Ascending aorta (tissue), 2 donors: ENCODE measurements around the gene ATAD1. TPM values are rescaled to one million over a fixed set of nuclear protein-coding genes. Genes with fewer than 3 reads are reported as not detected.
A peak's percentile ranks its signal among the peaks of the same experiment; 100 is the strongest.

ENCODE experiments used
- DNase-seq, 2 donors: peaks; one replicate each; pipeline ENCODE4 v3.0.0-alpha.2; 2019; ENCODE audit warnings: low spot score in 2 of 2
- H3K27ac ChIP-seq, 2 donors: fragments of 200-600 bp; sonication (generic); one replicate each; pipeline ENCODE4 v1.5.1; 2016 to 2017; ENCODE audit warnings: mild to moderate bottlenecking in 1 of 2
- H3K27me3 ChIP-seq: fragments of 200-600 bp; sonication (generic); one replicate; pipeline ENCODE4 v1.5.1; 2017
- H3K36me3 ChIP-seq, 2 donors: fragments of 200-600 bp; sonication (generic); one replicate each; pipeline ENCODE4 v1.5.1; 2016
- H3K4me1 ChIP-seq, 2 donors: fragments of 200-600 bp; sonication (generic); one replicate each; pipeline ENCODE4 v1.5.1; 2016 to 2017; ENCODE audit warnings: mild to moderate bottlenecking in 1 of 2
- H3K4me3 ChIP-seq, 2 donors: fragments of 200-600 bp; sonication (generic); one replicate each; pipeline ENCODE4 v1.5.1; 2016 to 2017; ENCODE audit warnings: mild to moderate bottlenecking in 1 of 2
- H3K9me3 ChIP-seq, 2 donors: fragments of 200-600 bp; sonication (generic); one replicate each; pipeline ENCODE4 v1.5.1; 2016
- CTCF ChIP-seq, 3 experiments: fragments of 200-600 bp in 2 of 3; fragments of 450-650 bp in 1 of 3; sonication (generic) in 2 of 3; IDR thresholded peaks; one replicate each; pipeline ENCODE4 v1.5.1; 2016 to 2019; ENCODE audit warnings: antibody characterized with exemption in 3 of 3, mild to moderate bottlenecking in 1 of 3, moderate library complexity in 1 of 3
- intact Hi-C: fragments of 100-400 bp; cut with DNase I; formaldehyde crosslinking; loops from one replicate; pipeline ENCODE4 v1.15.1; 2023
- total RNA-seq: library from RNA; depleted of rRNA; stranded (reverse); fragments of >200 nt; gene quantifications from one replicate; pipeline ENCODE4 v1.1.0, GENCODE V29; 2016

ATAD1 gene
- total RNA-seq, 1 donor from 2014 or later, result 22.1 TPM

DNA sequence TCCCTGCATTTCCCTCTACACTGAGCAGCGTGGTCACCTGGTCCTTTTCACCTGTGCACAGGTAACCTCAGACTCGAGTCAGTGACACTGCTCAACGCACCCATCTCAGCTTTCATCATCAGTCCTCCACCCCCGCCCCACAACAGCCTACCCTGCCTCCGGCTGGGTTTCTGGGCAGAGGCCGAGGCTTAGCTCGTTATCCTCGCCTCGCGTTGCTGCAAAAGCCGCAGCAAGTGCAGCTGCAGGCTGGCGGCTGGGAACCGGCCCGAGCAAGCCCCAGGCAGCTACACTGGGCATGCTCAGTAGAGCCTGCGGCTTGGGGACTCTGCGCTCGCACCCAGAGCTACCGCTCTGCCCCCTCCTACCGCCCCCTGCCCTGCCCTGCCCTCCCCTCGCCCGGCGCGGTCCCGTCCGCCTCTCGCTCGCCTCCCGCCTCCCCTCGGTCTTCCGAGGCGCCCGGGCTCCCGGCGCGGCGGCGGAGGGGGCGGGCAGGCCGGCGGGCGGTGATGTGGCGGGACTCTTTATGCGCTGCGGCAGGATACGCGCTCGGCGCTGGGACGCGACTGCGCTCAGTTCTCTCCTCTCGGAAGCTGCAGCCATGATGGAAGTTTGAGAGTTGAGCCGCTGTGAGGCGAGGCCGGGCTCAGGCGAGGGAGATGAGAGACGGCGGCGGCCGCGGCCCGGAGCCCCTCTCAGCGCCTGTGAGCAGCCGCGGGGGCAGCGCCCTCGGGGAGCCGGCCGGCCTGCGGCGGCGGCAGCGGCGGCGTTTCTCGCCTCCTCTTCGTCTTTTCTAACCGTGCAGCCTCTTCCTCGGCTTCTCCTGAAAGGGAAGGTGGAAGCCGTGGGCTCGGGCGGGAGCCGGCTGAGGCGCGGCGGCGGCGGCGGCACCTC, 45.3 kb upstream of the ATAD1 start, which contains the start of the genes KLLN and PTEN:
TSS of gene KLLN (minus strand) at position 481 of the 891 bp plus-strand sequence. CDS start 1,046 bp downstream, outside the sequence.
TSS of gene PTEN (plus strand) at position 573 of the 891 bp plus-strand sequence. CDS start 845 bp downstream, outside the sequence.
- intact Hi-C loops, result loop anchor here (2.0 to 5.0 kb wide), 7 partner anchors 34 to 379 kb away; no protein-coding TSS in a partner anchor

GRCh38 chr10:87862679-87863052, 44.6 kb upstream of the ATAD1 start:
- no peak for DNase-seq
- Histone ChIP-seq H3K27ac (peak overlapping the region; percentile 92 to 100), H3K9me3 (no peaks in the 10 kb centered on the region), H3K4me3 (peak overlapping the region; percentile 100), H3K36me3 (no peaks in the 10 kb centered on the region), H3K4me1 (peaks cover 0 to 7% of the 10 kb centered on the region in 2 donors), H3K27me3 (no peaks in the 10 kb centered on the region)
- intact Hi-C loops, result loop anchor here (1.0 to 5.0 kb wide), 8 partner anchors 35 to 525 kb away; no protein-coding TSS in a partner anchor
- TF ChIP-seq CTCF (IDR thresholded peaks at IDR 0.05), result no peak

More for the DNA sequence above, 45.3 kb upstream of the ATAD1 start, which contains the start of the genes KLLN and PTEN:
- Histone ChIP-seq H3K27ac (peak within 1 kb of the TSS; percentile 92 to 100), H3K9me3 (no peaks in the 10 kb centered on the region), H3K27me3 (no peaks in the 10 kb centered on the region), H3K4me3 (peak within 1 kb of the TSS; percentile 100), H3K36me3 (no peaks in the 10 kb centered on the region), H3K4me1 (peaks cover 0 to 7% of the 10 kb centered on the region in 2 donors)
- DNase-seq, result peak; percentile 47 to 93
- no peak for TF ChIP-seq CTCF (IDR thresholded peaks at IDR 0.05)

DNA sequence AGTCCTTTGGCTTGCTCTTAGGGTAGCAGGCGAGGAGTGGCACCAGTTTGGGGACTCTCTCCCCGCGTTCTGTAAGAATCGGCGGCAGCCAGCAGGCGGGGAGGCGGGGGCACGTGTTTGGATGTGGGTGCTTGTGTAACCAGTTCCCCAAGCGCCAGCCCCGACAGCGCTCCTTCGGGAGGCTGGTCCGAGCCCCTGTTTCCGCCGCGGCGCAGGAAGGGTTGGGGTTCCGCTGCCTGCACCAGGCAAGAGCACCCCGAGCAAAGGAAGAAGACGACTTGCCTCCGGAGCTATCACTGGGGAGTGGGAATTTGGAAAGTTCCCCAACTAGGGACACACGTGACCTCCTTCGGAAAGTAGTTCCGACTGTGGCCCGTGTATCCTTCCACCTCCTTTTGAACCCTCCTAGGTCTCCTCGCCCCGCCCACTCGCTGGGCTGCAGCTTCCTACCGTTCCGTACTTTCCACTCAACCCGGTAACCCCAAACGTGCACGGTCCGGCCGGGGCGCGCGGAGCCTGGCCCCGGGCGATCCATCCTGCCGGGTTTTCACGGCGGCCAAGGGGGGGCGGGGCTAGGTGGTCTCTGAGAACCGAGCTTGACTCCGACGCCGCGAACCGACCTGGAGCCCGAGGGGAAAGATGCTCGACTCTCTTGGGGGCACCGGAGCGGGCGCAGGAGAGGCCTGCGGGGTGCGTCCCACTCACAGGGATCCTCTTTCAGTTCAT, 44.1 kb upstream of the ATAD1 start:
- peak; percentile 84 to 98 for DNase-seq
- Histone ChIP-seq H3K4me1 (peaks cover 0 to 7% of the 10 kb centered on the region in 2 donors), H3K9me3 (no peaks in the 10 kb centered on the region), H3K36me3 (no peaks in the 10 kb centered on the region), H3K27me3 (no peaks in the 10 kb centered on the region), H3K27ac (peak overlapping the region; percentile 92 to 100), H3K4me3 (peak overlapping the region; percentile 100)
- intact Hi-C loops, result loop anchor here (1.0 to 5.0 kb wide), 9 partner anchors 35 to 525 kb away; no protein-coding TSS in a partner anchor
- no peak for TF ChIP-seq CTCF (IDR thresholded peaks at IDR 0.05)

DNA sequence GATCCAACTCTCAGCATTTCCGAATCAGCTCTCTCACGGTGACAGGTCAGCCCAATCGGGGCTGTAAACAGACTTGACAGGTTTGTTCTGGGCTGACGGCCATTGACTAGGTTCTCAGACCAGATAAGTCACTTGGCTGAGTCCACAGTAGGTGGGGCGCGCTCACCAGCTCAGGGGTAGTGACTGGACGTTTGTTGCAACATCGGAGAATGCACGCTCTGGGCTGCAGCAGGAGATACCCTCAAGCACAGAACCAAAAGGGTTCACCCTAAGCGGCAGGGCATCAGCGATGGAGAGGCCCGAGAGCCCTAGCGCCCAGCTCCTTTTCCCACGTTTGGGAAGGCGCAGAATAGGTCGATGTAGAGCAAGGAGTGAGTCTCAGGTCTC, 43.5 kb upstream of the ATAD1 start:
- peaks cover 0 to 7% of the 10 kb centered on the region in 2 donors for H3K4me1 ChIP-seq
- H3K9me3 ChIP-seq, result no peaks in the 10 kb centered on the region
- peak in 1 of 3 experiments; percentile 29 for TF ChIP-seq CTCF (IDR thresholded peaks at IDR 0.05)
- H3K4me3 ChIP-seq, result peak overlapping the region; percentile 100
- DNase-seq, result peak; percentile 72 to 91
- no peaks in the 10 kb centered on the region for H3K36me3 ChIP-seq
- H3K27ac ChIP-seq, result peak overlapping the region; percentile 92 to 100
- intact Hi-C loops, result loop anchor here (2.0 to 5.0 kb wide), 6 partner anchors 36 to 381 kb away; no protein-coding TSS in a partner anchor
- H3K27me3 ChIP-seq, result no peaks in the 10 kb centered on the region

DNA sequence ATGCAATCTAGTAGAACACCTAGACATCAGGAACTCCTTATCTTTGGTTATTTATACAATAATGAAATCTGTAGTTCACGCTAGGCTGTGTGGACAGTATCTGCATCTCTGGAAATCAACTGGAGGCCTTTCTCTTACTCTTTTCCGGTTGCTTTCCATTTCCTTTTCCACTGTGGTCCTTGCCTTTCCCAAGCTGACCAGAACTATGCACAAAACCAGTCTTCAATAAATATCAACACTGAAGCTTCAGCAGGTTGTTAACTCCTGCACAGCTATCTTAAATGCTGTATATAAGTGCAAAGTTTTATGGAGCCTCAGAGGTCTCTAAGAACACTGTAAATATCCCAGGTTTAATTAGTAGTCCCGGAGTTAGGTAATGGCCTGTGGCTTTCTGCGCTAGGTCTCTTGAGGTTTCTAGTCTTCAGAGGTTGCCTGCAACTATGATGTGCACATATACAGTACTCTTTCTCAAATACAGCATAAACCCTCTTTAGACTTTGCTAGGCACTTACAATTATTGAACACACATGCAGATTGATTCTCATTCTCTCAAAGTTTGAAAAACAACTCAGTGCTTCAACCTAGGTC, 42.9 kb upstream of the ATAD1 start:
- Histone ChIP-seq H3K4me1 (peaks cover 0 to 7% of the 10 kb centered on the region in 2 donors), H3K36me3 (no peaks in the 10 kb centered on the region), H3K4me3 (peak overlapping the region; percentile 100), H3K27ac (peak overlapping the region; percentile 92 to 100), H3K9me3 (no peaks in the 10 kb centered on the region), H3K27me3 (no peaks in the 10 kb centered on the region)
- no peak for TF ChIP-seq CTCF (IDR thresholded peaks at IDR 0.05)
- DNase-seq, result no peak
- intact Hi-C loops, result loop anchor here (2.0 to 5.0 kb wide), 6 partner anchors 36 to 381 kb away; no protein-coding TSS in a partner anchor
